OCI-LY3 (cell line): ENCODE measurements around the gene NOTCH3.

Experiments
- H2AFZ ChIP-seq: fragments of 200-600, 300-600 bp; shearing (Covaris generic); 2 replicates; pipeline ENCODE4 v1.6.0; 2014; ENCODE audit warnings: antibody characterized with exemption, low read depth, low read length
- H3K27ac ChIP-seq: fragments of 200-600, 300-600 bp; sonication (generic); 2 replicates; pipeline ENCODE4 v1.5.1; 2014; ENCODE audit warnings: mild to moderate bottlenecking, low read length, moderate library complexity, mixed read lengths
- H3K27me3 ChIP-seq: fragments of 200-600, 300-600 bp; sonication (generic); 2 replicates; pipeline ENCODE4 v1.6.1; 2014; ENCODE audit warnings: low read depth, low read length, mixed read lengths
- H3K36me3 ChIP-seq: fragments of 200-600, 300-600 bp; sonication (generic); replicated peaks from 2 replicates; pipeline ENCODE3; 2014; ENCODE audit warnings: low read depth, low read length, mixed read lengths
- H3K4me1 ChIP-seq: fragments of 300-600, 200-600 bp; sonication (generic); 2 replicates; pipeline ENCODE4 v1.6.1; 2014; ENCODE audit warnings: low read length, mixed read lengths
- H3K4me2 ChIP-seq: fragments of 200-600, 300-600 bp; sonication (generic); 2 replicates; pipeline ENCODE4 v1.6.1; 2014; ENCODE audit warnings: low read length, mixed read lengths
- H3K4me3 ChIP-seq: fragments of 300-600, 200-600 bp; sonication (generic); 2 replicates; pipeline ENCODE4 v1.5.1; 2014; ENCODE audit warnings: antibody characterized with exemption, mild to moderate bottlenecking, low read length, moderate library complexity
- H3K79me2 ChIP-seq: fragments of 300-600, 200-600 bp; shearing (Covaris generic); 2 replicates; pipeline ENCODE4 v1.6.1; 2014; ENCODE audit warnings: mild to moderate bottlenecking, low read length, mixed read lengths
- H3K9ac ChIP-seq: fragments of 300-600, 200-600 bp; shearing (Covaris generic); 2 replicates; pipeline ENCODE4 v1.6.0; 2014; ENCODE audit warnings: mild to moderate bottlenecking, low read length, moderate library complexity
- H3K9me3 ChIP-seq: fragments of 200-600, 300-600 bp; shearing (Covaris generic); 2 replicates; pipeline ENCODE4 v1.6.1; 2014; ENCODE audit warnings: low read length, mixed read lengths; ENCODE audit not compliant: insufficient read depth
- H4K20me1 ChIP-seq: fragments of 200-600, 300-600 bp; sonication (generic); 2 replicates; pipeline ENCODE4 v1.6.1; 2016; ENCODE audit warnings: low read length, mixed read lengths; ENCODE audit not compliant: insufficient read depth
- CTCF ChIP-seq: fragments of 200-600, 300-600 bp; sonication (generic); IDR thresholded peaks from 2 replicates; pipeline ENCODE4 v1.5.1; 2014; ENCODE audit warnings: antibody characterized with exemption, low read length, low read depth
- EZH2phosphoT487 ChIP-seq: fragments of 200-600 bp; shearing (Covaris generic); IDR thresholded peaks from 2 replicates; pipeline ENCODE4 v1.6.1; 2018; ENCODE audit warnings: antibody characterized with exemption, mixed run types, low read depth

NOTCH3 gene

GRCh38 chr19:15191514-15191913 is 9.3 kb downstream of the NOTCH3 start:
- no peak overlapping the region for H2AFZ ChIP-seq
- H3K4me1 ChIP-seq, result no peaks in the 10 kb centered on the region
- H3K9me3 ChIP-seq, result no peaks in the 10 kb centered on the region
- no peaks in the 10 kb centered on the region for H3K36me3 ChIP-seq
- no peaks in the 10 kb centered on the region for H3K27me3 ChIP-seq
- no peaks in the 10 kb centered on the region for H3K79me2 ChIP-seq
- TF ChIP-seq CTCF (no peak), EZH2phosphoT487 (no peak)
- H3K9ac ChIP-seq, result no peak overlapping the region
- H3K4me2 ChIP-seq, result no peak overlapping the region
- H4K20me1 ChIP-seq, result no peaks in the 10 kb centered on the region
- H3K27ac ChIP-seq, result no peak overlapping the region
- H3K4me3 ChIP-seq, result no peak overlapping the region

DNA sequence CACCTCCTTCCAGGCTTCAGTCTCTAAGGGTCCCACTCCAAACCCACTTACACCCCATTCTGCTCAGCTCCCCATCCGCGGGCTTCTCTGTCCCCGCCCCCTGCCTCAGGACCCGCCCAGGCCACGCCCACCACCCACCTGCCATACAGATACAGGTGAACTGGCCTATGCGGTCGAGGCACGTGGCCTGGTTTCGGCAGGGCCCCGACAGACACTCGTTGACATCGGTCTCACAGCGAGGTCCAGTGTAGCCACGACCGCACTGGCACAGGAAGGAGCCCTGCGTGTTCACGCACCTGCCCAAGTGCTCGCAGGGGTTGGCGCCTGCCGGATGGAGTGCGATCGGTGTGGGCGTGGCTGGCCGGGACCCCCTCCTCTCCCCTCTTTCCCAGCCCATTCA is 11.9 kb downstream of the NOTCH3 start:
- H3K27ac ChIP-seq, result no peak overlapping the region
- H2AFZ ChIP-seq, result no peak overlapping the region
- no peak overlapping the region for H3K9ac ChIP-seq
- no peak overlapping the region for H3K4me2 ChIP-seq
- no peaks in the 10 kb centered on the region for H3K79me2 ChIP-seq
- H4K20me1 ChIP-seq, result no peaks in the 10 kb centered on the region
- H3K9me3 ChIP-seq, result no peaks in the 10 kb centered on the region
- no peak for TF ChIP-seq EZH2phosphoT487
- TF ChIP-seq CTCF, result no peak
- H3K36me3 ChIP-seq, result no peaks in the 10 kb centered on the region
- peaks cover 7% of the 10 kb centered on the region for H3K4me1 ChIP-seq
- H3K4me3 ChIP-seq, result no peak overlapping the region
- no peaks in the 10 kb centered on the region for H3K27me3 ChIP-seq

DNA sequence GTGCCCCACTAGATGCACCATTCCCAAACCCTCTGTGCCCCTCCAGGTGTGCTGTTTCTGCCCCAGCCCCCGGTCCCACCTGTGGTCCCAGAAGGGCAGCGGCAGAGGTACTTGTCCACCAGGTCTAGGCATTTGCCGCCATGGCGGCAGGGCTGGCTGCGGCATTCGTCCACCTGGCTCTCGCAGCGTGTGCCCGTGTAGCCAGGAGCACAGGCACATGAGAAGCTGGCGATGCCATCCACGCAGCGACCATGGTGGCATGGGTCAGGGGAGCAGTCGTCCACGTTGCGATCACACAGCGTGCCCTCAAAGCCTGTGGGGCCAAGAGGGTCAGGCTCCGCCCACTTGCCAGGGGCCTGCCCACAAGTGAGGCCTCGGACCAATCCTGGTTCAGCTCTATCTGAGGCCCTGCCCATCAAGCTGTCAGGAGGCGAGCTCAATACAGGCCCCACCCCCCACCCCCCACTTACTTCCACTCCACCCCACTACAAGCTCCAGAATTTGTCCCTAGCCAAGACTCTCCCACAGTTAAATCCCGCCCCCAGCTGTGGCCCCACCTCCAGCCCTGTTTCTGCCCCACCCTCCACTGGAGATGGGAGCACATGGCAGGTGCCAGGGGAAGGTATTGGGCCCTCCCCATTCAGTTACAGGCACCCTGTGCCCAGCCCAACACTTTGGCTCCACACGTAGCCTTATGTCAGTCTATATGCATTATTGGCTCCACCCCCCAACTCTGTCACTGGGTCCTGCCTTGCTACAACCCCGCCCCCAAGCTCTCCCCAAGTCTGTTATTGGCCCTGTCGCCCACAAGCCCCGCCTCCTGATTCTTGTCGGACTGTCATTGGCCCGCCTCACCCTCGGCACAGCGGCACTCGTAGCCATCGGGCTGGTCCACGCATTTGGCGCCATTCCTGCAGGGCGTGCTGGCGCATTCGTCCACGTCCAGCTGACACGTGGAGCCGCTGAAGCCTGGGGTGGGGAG is 13.5 kb downstream of the NOTCH3 start:
- no peak overlapping the region for H3K27ac ChIP-seq
- H3K36me3 ChIP-seq, result no peaks in the 10 kb centered on the region
- H3K4me1 ChIP-seq, result peaks cover 7% of the 10 kb centered on the region
- no peaks in the 10 kb centered on the region for H4K20me1 ChIP-seq
- no peaks in the 10 kb centered on the region for H3K27me3 ChIP-seq
- no peak overlapping the region for H3K4me2 ChIP-seq
- H3K79me2 ChIP-seq, result no peaks in the 10 kb centered on the region
- H3K4me3 ChIP-seq, result no peak overlapping the region
- no peak overlapping the region for H3K9ac ChIP-seq
- TF ChIP-seq CTCF, result no peak
- no peak for TF ChIP-seq EZH2phosphoT487
- no peak overlapping the region for H2AFZ ChIP-seq
- no peaks in the 10 kb centered on the region for H3K9me3 ChIP-seq

GRCh38 chr19:15185188-15185587 is 15.6 kb downstream of the NOTCH3 start:
- H3K4me1 ChIP-seq, result peaks cover 7% of the 10 kb centered on the region
- no peak for TF ChIP-seq EZH2phosphoT487
- no peak for TF ChIP-seq CTCF
- no peaks in the 10 kb centered on the region for H3K9me3 ChIP-seq
- H3K9ac ChIP-seq, result no peak overlapping the region
- H3K4me2 ChIP-seq, result no peak overlapping the region
- no peaks in the 10 kb centered on the region for H3K79me2 ChIP-seq
- no peaks in the 10 kb centered on the region for H3K27me3 ChIP-seq
- H3K27ac ChIP-seq, result no peak overlapping the region
- H3K36me3 ChIP-seq, result no peaks in the 10 kb centered on the region
- H3K4me3 ChIP-seq, result no peak overlapping the region
- H2AFZ ChIP-seq, result no peak overlapping the region
- no peaks in the 10 kb centered on the region for H4K20me1 ChIP-seq
